ENCODE measurements around the gene NKAIN2.

GRCh38 chr6:124742971-124743370 is 939.3 kb downstream of the NKAIN2 start:
- TF ChIP-seq CTCF (conservative IDR thresholded peaks at IDR 0.05; ENCODE audit: low read depth, low read length) (no peak), EZH2 (IDR thresholded peaks at IDR 0.05; ENCODE audit: borderline replicate concordance, low read depth, low read length, poor library complexity, severe bottlenecking) (no peak)
